ENCODE results near the gene IGSF23. TPM values are rescaled to one million over a fixed set of nuclear protein-coding genes. Genes with fewer than 3 reads are reported as not detected.
A peak's percentile ranks its signal among the peaks of the same experiment; 100 is the strongest.

IGSF23 gene
- total RNA-seq, 1 experiment from 2014 or later: not detected

DNA sequence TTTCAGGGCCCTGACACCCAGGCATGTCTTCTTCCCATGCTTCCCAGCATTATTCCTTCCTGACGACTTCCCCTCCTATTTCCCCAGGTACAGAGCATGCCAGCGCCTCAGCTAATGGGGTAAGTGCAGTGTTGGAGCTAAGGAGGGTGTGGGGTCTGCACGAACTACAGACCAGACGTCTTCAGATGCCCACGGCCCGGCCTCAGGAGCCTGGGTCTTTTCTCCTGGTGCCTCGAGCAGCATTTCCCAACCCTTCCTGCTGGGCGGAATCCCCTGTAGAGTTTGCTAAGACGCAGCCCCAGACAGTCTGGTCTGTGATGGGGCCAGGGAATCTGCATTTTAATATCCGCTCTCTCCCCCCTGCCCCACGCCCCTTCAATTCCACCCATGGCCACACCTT lies 47.8 kb downstream of the IGSF23 start:
- ChIA-PET POLR2A (ENCODE audit: low non-redundant PET) (no interaction called here), CTCF (interaction anchor here (1.3 kb wide), 1 partner anchor 91 kb away, joined by 3 read pairs; no protein-coding TSS in a partner anchor)
- Histone ChIP-seq H3K27me3 (replicated peaks; ENCODE audit: insufficient read depth, low read depth, low read length, poor library complexity) (no peaks in the 10 kb centered on the region), H3K9me3 (ENCODE audit: low read depth, low read length, poor library complexity, severe bottlenecking) (no peaks in the 10 kb centered on the region), H3K4me1 (ENCODE audit: insufficient read depth, low read length, poor library complexity, severe bottlenecking) (peaks cover 4% of the 10 kb centered on the region), H3K4me3 (ENCODE audit: low read depth, low read length, poor library complexity, severe bottlenecking) (no peak overlapping the region), H3K27ac (ENCODE audit: low read depth, low read length, poor library complexity, severe bottlenecking) (no peak overlapping the region), H3K36me3 (ENCODE audit: insufficient read depth, low read length, poor library complexity, severe bottlenecking) (peaks cover 40% of the 10 kb centered on the region)
- DNase-seq (ENCODE audit: low spot score): no peak
- no TSS peak for BruUV-seq (replicated peaks)
- intact Hi-C loops (cut with micrococcal nuclease; ENCODE audit: unreplicated experiment): no loop called here
- TF ChIP-seq, protein P1, sequence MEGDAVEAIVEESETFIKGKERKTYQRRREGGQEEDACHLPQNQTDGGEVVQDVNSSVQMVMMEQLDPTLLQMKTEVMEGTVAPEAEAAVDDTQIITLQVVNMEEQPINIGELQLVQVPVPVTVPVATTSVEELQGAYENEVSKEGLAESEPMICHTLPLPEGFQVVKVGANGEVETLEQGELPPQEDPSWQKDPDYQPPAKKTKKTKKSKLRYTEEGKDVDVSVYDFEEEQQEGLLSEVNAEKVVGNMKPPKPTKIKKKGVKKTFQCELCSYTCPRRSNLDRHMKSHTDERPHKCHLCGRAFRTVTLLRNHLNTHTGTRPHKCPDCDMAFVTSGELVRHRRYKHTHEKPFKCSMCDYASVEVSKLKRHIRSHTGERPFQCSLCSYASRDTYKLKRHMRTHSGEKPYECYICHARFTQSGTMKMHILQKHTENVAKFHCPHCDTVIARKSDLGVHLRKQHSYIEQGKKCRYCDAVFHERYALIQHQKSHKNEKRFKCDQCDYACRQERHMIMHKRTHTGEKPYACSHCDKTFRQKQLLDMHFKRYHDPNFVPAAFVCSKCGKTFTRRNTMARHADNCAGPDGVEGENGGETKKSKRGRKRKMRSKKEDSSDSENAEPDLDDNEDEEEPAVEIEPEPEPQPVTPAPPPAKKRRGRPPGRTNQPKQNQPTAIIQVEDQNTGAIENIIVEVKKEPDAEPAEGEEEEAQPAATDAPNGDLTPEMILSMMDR (conservative IDR thresholded peaks at IDR 0.05; ENCODE audit: low read depth, low read length): no peak
- TF ChIP-seq EZH2 (IDR thresholded peaks at IDR 0.05; ENCODE audit: borderline replicate concordance, low read depth, low read length, poor library complexity, severe bottlenecking): no peak

DNA sequence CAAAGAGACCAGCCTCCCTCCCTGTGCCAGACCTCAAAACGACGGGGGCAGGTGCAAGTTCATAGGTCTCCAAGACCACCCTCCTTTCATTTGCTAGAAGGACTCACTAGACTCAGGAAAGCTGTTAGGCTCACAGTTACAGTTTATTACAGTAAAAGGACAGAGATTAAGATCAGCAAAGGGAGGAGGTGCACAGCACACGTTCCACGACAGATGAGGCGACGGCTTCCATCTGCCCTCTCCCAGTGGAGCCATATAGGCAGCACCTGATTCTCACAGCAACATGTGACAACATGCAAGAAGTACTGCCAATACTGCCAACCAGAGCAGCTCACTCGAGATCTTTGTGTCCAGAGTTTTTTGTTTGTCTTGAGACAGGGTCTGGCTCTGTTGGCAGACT lies 48.5 kb downstream of the IGSF23 start:
- Histone ChIP-seq H3K27ac (ENCODE audit: low read depth, low read length, poor library complexity, severe bottlenecking) (no peak overlapping the region), H3K4me3 (ENCODE audit: low read depth, low read length, poor library complexity, severe bottlenecking) (no peak overlapping the region), H3K27me3 (replicated peaks; ENCODE audit: insufficient read depth, low read depth, low read length, poor library complexity) (no peaks in the 10 kb centered on the region), H3K36me3 (ENCODE audit: insufficient read depth, low read length, poor library complexity, severe bottlenecking) (peaks cover 37% of the 10 kb centered on the region), H3K4me1 (ENCODE audit: insufficient read depth, low read length, poor library complexity, severe bottlenecking) (peaks cover 2% of the 10 kb centered on the region), H3K9me3 (ENCODE audit: low read depth, low read length, poor library complexity, severe bottlenecking) (no peaks in the 10 kb centered on the region)
- no peak for DNase-seq (ENCODE audit: low spot score)
- TF ChIP-seq, protein P1 (conservative IDR thresholded peaks at IDR 0.05; ENCODE audit: low read depth, low read length): no peak
- intact Hi-C loops (cut with micrococcal nuclease; ENCODE audit: unreplicated experiment): no loop called here
- CTCF ChIA-PET: no interaction called here
- BruUV-seq (replicated peaks): no TSS peak
- POLR2A ChIA-PET (ENCODE audit: low non-redundant PET): no interaction called here

DNA sequence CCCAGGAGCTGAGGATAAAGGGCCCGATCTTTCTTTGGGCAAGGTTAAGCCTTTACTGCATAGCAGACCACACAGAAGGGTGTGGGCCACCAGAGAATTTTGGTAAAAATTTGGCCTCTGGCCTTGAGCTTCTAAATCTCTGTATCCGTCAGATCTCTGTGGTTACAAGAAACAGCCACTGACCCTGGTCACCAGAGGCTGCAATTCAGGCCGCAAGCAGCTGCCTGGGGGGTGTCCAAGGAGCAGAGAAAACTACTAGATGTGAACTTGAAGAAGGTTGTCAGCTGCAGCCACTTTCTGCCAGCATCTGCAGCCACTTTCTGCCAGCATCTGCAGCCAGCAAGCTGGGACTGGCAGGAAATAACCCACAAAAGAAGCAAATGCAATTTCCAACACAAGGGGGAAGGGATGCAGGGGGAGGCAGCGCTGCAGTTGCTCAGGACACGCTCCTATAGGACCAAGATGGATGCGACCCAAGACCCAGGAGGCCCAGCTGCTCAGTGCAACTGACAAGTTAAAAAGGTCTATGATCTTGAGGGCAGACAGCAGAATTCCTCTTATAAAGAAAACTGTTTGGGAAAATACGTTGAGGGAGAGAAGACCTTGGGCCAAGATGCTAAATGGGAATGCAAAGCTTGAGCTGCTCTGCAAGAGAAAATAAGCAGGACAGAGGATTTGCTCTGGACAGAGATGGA lies 49.5 kb downstream of the IGSF23 start:
- DNase-seq (ENCODE audit: low spot score): no peak
- TF ChIP-seq, protein P1 (conservative IDR thresholded peaks at IDR 0.05; ENCODE audit: low read depth, low read length): no peak
- TF ChIP-seq EZH2 (IDR thresholded peaks at IDR 0.05; ENCODE audit: borderline replicate concordance, low read depth, low read length, poor library complexity, severe bottlenecking): no peak
- intact Hi-C loops (cut with micrococcal nuclease; ENCODE audit: unreplicated experiment): no loop called here
- BruUV-seq (replicated peaks): TSS peak; percentile 30
- H3K27ac ChIP-seq (ENCODE audit: low read depth, low read length, poor library complexity, severe bottlenecking): no peak overlapping the region
- H3K36me3 ChIP-seq (ENCODE audit: insufficient read depth, low read length, poor library complexity, severe bottlenecking): peaks cover 35% of the 10 kb centered on the region
- no peaks in the 10 kb centered on the region for H3K9me3 ChIP-seq (ENCODE audit: low read depth, low read length, poor library complexity, severe bottlenecking)
- no peak overlapping the region for H3K4me3 ChIP-seq (ENCODE audit: low read depth, low read length, poor library complexity, severe bottlenecking)
- H3K27me3 ChIP-seq (replicated peaks; ENCODE audit: insufficient read depth, low read depth, low read length, poor library complexity): no peaks in the 10 kb centered on the region
- CTCF ChIA-PET: no interaction called here
- no peaks in the 10 kb centered on the region for H3K4me1 ChIP-seq (ENCODE audit: insufficient read depth, low read length, poor library complexity, severe bottlenecking)
- POLR2A ChIA-PET (ENCODE audit: low non-redundant PET): no interaction called here
